K562 (cell line): Measurements from ENCODE around the gene CNTN5. TPM values are rescaled to one million over a fixed set of nuclear protein-coding genes. Genes with fewer than 3 reads are reported as not detected.

Experiments used
- ATAC-seq: fragments of 200-7000 bp; cut with Tn5 transposase; 3 replicates; pipeline ENCODE4 v1.9.1; 2020; ENCODE audit warnings: moderate library complexity
- BruUV-seq: library from RNA; stranded (reverse); fragments of 400-500 nt; replicated peaks from 2 replicates; lab custom pipeline; 2021; lab: Mats Ljungman, UMichigan
- CTCF ChIA-PET: fragments of 300-600 bp; formaldehyde crosslinking; extraction: SDS; loops from one replicate; lab custom pipeline; 2021; ENCODE audit warnings: low intra/inter-chr PET ratio; lab: Yijun Ruan, JAX
- POLR2A ChIA-PET: fragments of 300-600, 350-650 bp; sonication (Branson Sonifier 250); formaldehyde crosslinking; extraction: SDS; loops from one replicate; lab custom pipeline; 2021; ENCODE audit warnings: antibody characterized with exemption, inconsistent platforms; lab: Yijun Ruan, JAX
- DNase-seq, 4 experiments: peaks; one replicate each; pipeline versions ENCODE4 v3.0.0 to v3.0.0-alpha.2; 2011 to 2018; ENCODE audit warnings: low spot score in 3 of 4, mixed read lengths in 3 of 4; ENCODE audit errors: extremely low read depth in 1 of 4
- FAIRE-seq: peaks from 2 replicates; lab custom pipeline; 2011; peaks lifted over from hg19 to GRCh38; lab: Jason Lieb, UNC
- H2AFZ ChIP-seq: 2 replicates; pipeline ENCODE4 v1.6.0; 2011; ENCODE audit warnings: low read depth, low read length, control low read depth, inconsistent platforms
- H3K27ac ChIP-seq: fragments of 200-600 bp; 3 replicates; pipeline ENCODE4 v1.8.0; 2011; ENCODE audit warnings: low read depth, mild to moderate bottlenecking, control low read depth, inconsistent platforms, low read length, moderate library complexity, mixed read lengths; ENCODE audit errors: extremely low read depth
- H3K27me3 ChIP-seq, 2 experiments: fragments of 300-600 bp in 1 of 2; 2 replicates in 1 of 2; 3 replicates in 1 of 2; pipeline versions ENCODE4 v1.6.0 to v1.8.0; 2011; ENCODE audit warnings: inconsistent platforms in 2 of 2, low read length in 2 of 2, mild to moderate bottlenecking in 1 of 2, mixed read lengths in 1 of 2, moderate library complexity in 1 of 2; ENCODE audit not compliant: control insufficient read depth in 2 of 2, insufficient read depth in 2 of 2
- H3K36me3 ChIP-seq: fragments of 300-600 bp; 3 replicates; pipeline ENCODE4 v1.8.0; 2011; ENCODE audit warnings: mild to moderate bottlenecking, low read length, inconsistent platforms; ENCODE audit not compliant: control insufficient read depth, insufficient read depth
- H3K4me1 ChIP-seq, 2 experiments: fragments of 200-600 bp in 1 of 2; replicated peaks in 1 of 2; 2 replicates in 1 of 2; 3 replicates in 1 of 2; pipeline versions ENCODE4 v1.5.1 to v1.8.0; 2011; ENCODE audit warnings: inconsistent platforms in 2 of 2, low read length in 2 of 2, mild to moderate bottlenecking in 1 of 2, mixed read lengths in 1 of 2, moderate library complexity in 1 of 2; ENCODE audit not compliant: control insufficient read depth in 2 of 2, insufficient read depth in 2 of 2
- H3K4me2 ChIP-seq: 2 replicates; pipeline ENCODE4 v1.6.1; 2011; ENCODE audit warnings: low read length, control low read depth, inconsistent platforms, mixed read lengths; ENCODE audit not compliant: insufficient read depth
- H3K4me3 ChIP-seq: fragments of 200-600 bp; sonication (generic), shearing (Covaris generic); 2 replicates; pipeline ENCODE4 v1.5.1; 2016; ENCODE audit warnings: control low read depth, inconsistent platforms
- H3K79me2 ChIP-seq: fragments of 200-600 bp; 3 replicates; pipeline ENCODE4 v1.8.0; 2011; ENCODE audit warnings: low read length, inconsistent platforms; ENCODE audit not compliant: control insufficient read depth, insufficient read depth
- H3K9ac ChIP-seq, 2 experiments: 2 replicates each; pipeline versions ENCODE4 v1.6.0 to v1.6.1; 2011; ENCODE audit warnings: low read depth in 2 of 2, low read length in 2 of 2, control low read depth in 1 of 2, inconsistent platforms in 1 of 2, mild to moderate bottlenecking in 1 of 2, mixed read lengths in 1 of 2; ENCODE audit not compliant: insufficient read depth in 1 of 2
- H3K9me1 ChIP-seq: one replicate; pipeline ENCODE4 v1.6.0; 2011; ENCODE audit warnings: inconsistent platforms, mild to moderate bottlenecking, low read length, moderate library complexity; ENCODE audit not compliant: control insufficient read depth, insufficient read depth
- H3K9me3 ChIP-seq: replicated peaks from 2 replicates; pipeline ENCODE4 v1.5.1; 2011; ENCODE audit warnings: low read depth, low read length, inconsistent platforms; ENCODE audit not compliant: control insufficient read depth, insufficient read depth
- H4K20me1 ChIP-seq: replicated peaks from 2 replicates; pipeline ENCODE4 v1.6.1; 2011; ENCODE audit warnings: low read length, inconsistent platforms, mixed read lengths; ENCODE audit not compliant: control insufficient read depth, insufficient read depth
- DPF2 ChIP-seq: fragments of 450-650 bp; IDR thresholded peaks from 2 replicates; pipeline ENCODE4 v1.6.1; 2016
- MCM5 ChIP-seq: fragments of 450-650 bp; IDR thresholded peaks from 2 replicates; pipeline ENCODE4 v1.6.1; 2016; ENCODE audit warnings: low read depth
- RFX5 ChIP-seq: IDR thresholded peaks from 2 replicates; pipeline ENCODE4 v1.6.1; 2011; ENCODE audit warnings: low read depth, mild to moderate bottlenecking, improper control_type of control experiment, low read length
- TAF15 ChIP-seq: fragments of 200-400 bp; formaldehyde crosslinking; IDR thresholded peaks from 2 replicates; pipeline ENCODE4 v1.6.1; 2017; ENCODE audit warnings: mild to moderate bottlenecking, low read depth, low read length, moderate library complexity
- TEAD4 ChIP-seq, 2 experiments: sonication (generic) in 1 of 2; formaldehyde crosslinking in 1 of 2; IDR thresholded peaks; 2 replicates each; pipeline versions ENCODE4 v1.6.1 to v1.8.0; 2012 to 2022; ENCODE audit warnings: borderline replicate concordance in 1 of 2, inconsistent platforms in 1 of 2, low read length in 1 of 2, mild to moderate bottlenecking in 1 of 2, missing genetic modification reagents in 1 of 2
- ZNF584 ChIP-seq: fragments of 200-800 bp; sonication (Bioruptor generic); IDR thresholded peaks from 2 replicates; pipeline ENCODE4 v1.6.1; 2016; ENCODE audit warnings: low read depth, mild to moderate bottlenecking, missing genetic modification characterization, missing compliant biosample characterization
- WGBS: fragments of 100-300 bp; shearing (Covaris generic); methylation state at CpG from one replicate; pipeline ENCODE4 v1.1.6; 2016; ENCODE audit warnings: low coverage, mixed read lengths; ENCODE audit not compliant: insufficient coverage; ENCODE audit errors: missing lambda C conversion rate; 5-methylcytosine and 5-hydroxymethylcytosine counted together
- in situ Hi-C: fragments of 300-500 bp; cut with MboI; formaldehyde crosslinking; loops from 4 replicates; pipeline ENCODE4 v1.15.0; 2018; ENCODE audit warnings: inconsistent platforms, mixed read lengths
- intact Hi-C: fragments of 100-400 bp; cut with micrococcal nuclease; formaldehyde crosslinking; loops from 2 replicates; pipeline ENCODE4 v1.14.2; 2022
- polyA plus RNA-seq, 8 experiments: library from polyadenylated mRNA; depleted of rRNA in 4 of 8; stranded (reverse) in 5 of 8; unstranded in 3 of 8; fragments of >200 nt; fragmentation: Nextera tagmentation in 2 of 8; fragmentation: Illumina TruSeq in 1 of 8; extraction: Ambion mirVana in 2 of 8; extraction: Trizol in 1 of 8; gene quantifications; 2 replicates each; pipeline versions ENCODE4 v1.2.1 to v1.2.3, GENCODE V29; 2011 to 2014; ENCODE audit warnings: inconsistent platforms in 1 of 8, missing spikeins in 1 of 8
- total RNA-seq, 7 experiments: library from RNA; depleted of rRNA in 6 of 7; stranded (reverse); fragments of >200 nt in 6 of 7; fragmentation: Illumina TruSeq in 2 of 7; extraction: Trizol in 2 of 7; gene quantifications; 2 replicates each; pipeline versions ENCODE4 v1.2.1 to v1.2.3, GENCODE V29; 2011 to 2021; ENCODE audit warnings: low replicate concordance in 1 of 7
- TF ChIP-seq, protein P1 (sequence below): fragments of 250-450 bp; sonication (Bioruptor Pico); IDR thresholded peaks from 2 replicates; pipeline ENCODE4 v1.8.0; 2021; ENCODE audit warnings: moderate library complexity, mild to moderate bottlenecking, inconsistent platforms

CNTN5 gene
- total and polyA plus RNA-seq, 9 of the 15 experiments (the other 6 are each of a cell fraction or from before 2014, with no cell fraction given), result 0.03 TPM; not detected in 8

GRCh38 chr11:99795999-99796398 is 775.2 kb downstream of the CNTN5 start:
- DNase-seq (no peak), ATAC-seq (no peak), FAIRE-seq (no peak)
- CTCF ChIA-PET, result no interaction called here
- WGBS, result 0% methylated on average over 3 of the region's 3 CpGs
- BruUV-seq, result no TSS peak
- intact Hi-C loops, result no loop called here
- Histone ChIP-seq H3K4me3 (no peak overlapping the region), H3K9ac (no peak overlapping the region), H3K36me3 (no peaks in the 10 kb centered on the region), H3K27ac (no peak overlapping the region)
- TF ChIP-seq, protein P1, sequence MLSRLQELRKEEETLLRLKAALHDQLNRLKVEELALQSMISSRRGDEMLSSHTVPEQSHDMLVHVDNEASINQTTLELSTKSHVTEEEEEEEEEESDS (CRISPR knock-in tag), result no peak
- TF ChIP-seq ZNF584 (no peak), RFX5 (no peak), TEAD4 (IDR thresholded peaks at IDR 0.05; ENCODE audit: low read length) (no peak), TEAD4 (CRISPR knock-in tag; IDR thresholded peaks at IDR 0.05; ENCODE audit: borderline replicate concordance) (no peak), TAF15 (no peak), MCM5 (no peak), DPF2 (no peak)
- TF ChIP-seq, all 486 proteins: peak for 0
- Histone ChIP-seq H2AFZ (no peak overlapping the region), H4K20me1 (no peaks in the 10 kb centered on the region), H3K9me1 (no peaks in the 10 kb centered on the region), H3K9me3 (no peaks in the 10 kb centered on the region; the same call in 1 of the 2 replicates), H3K4me1 (no peaks in the 10 kb centered on the region), H3K4me2 (no peak overlapping the region), H3K27me3 (no peaks in the 10 kb centered on the region), H3K79me2 (no peaks in the 10 kb centered on the region)
- POLR2A ChIA-PET, result no interaction called here
- in situ Hi-C loops, result no loop called here
